HG03135 (cell line): ENCODE results near the gene IPPK.
"Not testable (repeated sequence)": the region's sequence is repeated elsewhere in the genome, so short reads cannot be mapped to it uniquely, and the experiment has no call there.

ENCODE experiments used
- ATAC-seq: cut with Tn5 transposase; IDR thresholded peaks from one replicate; pipeline ENCODE4 v1.9.1; 2021; ENCODE audit warnings: mild to moderate bottlenecking, moderate library complexity; ENCODE audit not compliant: unreplicated experiment

The IPPK gene

DNA sequence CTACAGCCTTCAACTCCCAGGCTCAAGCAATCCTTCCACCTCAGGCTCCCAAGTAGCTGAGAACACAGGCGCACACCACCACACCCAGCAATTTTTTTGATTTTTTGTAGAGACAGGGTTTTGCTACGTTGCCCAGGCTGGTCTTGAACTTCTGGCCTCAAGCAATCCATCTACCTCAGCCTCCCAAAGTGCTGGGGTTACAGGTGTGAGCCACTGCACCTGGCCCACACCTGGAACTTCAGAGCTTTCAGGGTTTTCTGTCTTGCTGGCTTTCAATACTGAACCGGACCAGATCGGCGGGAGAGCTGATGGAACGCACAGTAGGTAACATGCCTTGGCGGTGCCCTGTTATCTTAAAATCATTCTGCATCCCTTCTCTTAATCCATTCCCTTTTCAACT lies 30.8 kb downstream of the IPPK start:
- no peak for ATAC-seq

DNA sequence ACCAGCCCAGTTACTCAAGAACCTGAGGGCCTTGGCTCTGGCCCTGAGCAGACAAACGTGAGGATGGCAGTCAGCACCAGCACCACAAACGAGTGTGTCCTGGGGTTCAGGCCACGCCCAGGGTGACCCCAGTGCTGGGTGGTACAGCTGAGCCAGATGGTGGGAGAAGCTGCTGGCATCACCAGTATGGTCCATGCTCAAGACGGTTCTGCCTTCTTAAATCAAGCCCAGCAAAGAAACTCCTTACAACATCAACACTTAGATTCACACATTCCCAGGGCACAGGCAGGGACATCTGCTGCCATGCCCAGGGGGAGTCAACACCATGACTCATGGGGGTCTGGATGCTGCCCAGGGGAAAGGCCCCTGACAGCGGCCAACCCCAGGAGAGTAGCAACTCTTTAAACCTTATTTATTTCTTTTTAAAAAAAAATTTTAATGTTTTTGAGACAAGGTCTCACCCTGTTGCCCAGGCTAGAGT lies 31.3 kb downstream of the IPPK start:
- ATAC-seq: no peak

DNA sequence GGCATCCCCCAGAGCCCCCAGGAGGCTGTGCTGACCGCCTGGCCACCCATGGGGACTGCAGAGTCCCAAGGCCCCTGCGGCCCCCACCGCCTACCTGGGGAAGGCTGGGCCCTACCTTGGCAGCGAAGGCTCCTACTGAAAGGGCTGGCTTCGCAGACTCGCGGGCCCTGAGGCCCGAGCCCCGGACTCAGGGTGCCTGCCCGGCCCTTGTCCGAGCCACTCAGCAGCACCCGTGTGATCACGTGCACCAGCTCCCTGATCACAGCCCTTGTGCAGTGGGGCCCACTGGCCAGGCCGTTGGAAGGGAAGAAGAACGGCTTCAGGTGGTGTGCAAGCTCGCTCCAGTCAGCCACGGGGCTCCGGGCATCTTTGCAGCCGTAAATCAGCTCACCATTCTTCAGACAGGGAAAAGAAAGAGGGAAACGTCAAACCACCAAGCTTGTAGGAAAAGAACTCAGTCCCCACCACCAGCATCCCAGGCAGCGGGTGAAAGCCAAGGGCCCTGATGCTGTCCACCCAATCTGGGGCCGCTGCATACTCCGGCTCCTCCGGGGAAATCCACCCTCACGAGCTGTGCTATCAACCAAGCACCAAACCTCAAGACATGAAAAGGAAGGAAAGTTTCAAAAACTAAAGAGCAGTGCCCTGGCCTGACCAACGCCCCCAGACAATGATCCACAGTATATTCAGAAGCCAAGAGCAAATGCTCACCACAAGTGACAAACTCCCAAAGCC lies 31.9 kb downstream of the IPPK start:
- ATAC-seq: no peak

DNA sequence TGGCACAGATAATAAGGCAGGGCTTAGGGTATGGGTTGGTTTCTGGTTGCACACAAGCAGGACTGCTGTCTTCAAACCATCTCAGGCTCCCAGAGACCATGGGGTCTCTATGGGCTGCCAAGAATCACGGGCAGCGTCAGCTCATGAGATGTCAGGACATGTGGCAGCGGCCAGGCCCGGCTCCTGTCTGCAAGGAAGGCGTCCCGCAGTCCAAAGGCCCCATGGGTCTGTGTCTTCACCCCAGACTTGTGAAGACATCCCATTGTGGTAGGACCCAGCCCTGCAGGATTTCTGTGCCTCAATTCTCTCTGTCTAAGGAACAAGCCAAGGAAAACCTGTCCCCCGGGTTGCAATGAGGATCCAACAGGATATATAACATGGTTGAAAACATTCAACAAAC lies 32.6 kb downstream of the IPPK start:
- no peak for ATAC-seq

DNA sequence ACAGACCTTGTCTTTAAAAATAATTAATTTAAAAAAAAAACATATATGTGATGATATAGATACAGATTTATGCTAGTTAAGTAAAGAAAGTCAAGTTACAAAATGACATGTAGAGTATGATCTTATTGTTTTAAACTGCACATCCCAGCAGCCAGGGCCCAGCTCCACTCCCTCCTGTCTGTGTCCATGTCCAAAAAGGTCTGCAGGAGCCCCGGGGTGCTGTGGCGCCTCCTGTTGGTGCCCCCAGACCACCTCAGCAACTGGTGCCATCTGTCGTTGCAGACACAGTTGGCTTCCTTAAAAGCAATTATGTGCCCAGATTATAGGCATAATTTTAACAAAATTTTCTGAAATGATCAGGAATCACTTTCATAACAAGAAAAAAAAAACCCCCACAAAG lies 33.3 kb downstream of the IPPK start:
- no peak for ATAC-seq

DNA sequence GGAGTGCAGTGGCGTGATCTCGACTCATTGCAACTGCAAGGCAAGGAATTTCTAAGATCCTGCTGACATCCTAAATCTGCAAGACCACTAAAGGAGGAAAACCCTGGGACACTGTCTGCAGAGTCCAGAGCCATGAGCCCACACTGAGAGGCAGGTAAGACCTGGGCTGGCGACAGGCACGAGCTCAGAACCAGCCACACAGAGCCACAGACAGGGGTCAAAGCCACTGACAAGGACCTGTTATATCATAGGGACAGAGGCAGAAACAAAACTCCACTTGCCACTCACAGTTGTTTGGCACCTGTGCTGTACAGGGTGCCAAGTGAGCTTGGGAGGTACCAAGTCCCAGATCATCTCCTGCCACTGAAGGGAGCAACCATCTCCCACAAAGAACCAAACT lies 34.2 kb downstream of the IPPK start:
- ATAC-seq: no peak

DNA sequence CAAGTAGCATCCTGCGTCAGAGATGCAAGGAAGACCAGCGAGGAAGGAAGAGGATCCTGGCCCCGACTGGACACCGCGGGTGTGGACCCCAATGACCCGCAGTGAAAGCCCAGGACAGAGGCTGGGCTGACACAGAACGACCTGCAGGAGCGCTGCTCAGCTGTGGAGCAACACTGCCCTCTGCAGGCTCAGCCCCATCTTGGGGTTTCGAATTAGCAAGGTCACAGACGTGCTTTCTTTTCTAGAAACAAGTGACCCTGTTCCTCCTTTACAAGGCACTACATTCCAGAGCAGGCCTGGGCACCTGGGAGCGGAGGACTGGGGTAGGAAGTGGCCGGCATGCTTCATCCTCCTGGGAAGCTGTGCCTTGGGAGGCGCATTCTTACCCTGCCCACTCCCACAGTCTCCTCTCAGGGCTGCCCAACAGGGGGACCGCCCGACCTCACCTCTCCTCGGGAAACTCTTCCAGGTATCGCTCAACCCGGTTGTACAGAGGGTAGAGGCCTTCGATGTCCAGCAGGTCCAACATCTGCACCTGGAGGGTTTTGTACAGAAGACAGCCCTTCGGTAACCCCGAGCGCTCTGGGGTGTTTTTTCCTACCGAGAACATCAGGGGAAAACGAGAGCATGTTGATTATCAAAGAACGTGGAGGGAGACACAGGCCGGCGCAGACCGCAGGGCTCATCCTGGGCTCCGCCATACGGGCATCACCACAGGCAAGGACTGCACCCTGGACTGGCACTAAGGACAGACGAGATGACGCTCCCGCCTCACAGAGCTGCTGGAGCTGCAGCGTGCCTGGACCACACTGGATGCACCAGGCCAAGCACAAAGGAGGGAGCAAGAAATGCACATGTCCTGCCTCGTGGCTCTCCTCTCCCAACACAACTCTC lies 35.0 kb downstream of the IPPK start:
- ATAC-seq: no peak

DNA sequence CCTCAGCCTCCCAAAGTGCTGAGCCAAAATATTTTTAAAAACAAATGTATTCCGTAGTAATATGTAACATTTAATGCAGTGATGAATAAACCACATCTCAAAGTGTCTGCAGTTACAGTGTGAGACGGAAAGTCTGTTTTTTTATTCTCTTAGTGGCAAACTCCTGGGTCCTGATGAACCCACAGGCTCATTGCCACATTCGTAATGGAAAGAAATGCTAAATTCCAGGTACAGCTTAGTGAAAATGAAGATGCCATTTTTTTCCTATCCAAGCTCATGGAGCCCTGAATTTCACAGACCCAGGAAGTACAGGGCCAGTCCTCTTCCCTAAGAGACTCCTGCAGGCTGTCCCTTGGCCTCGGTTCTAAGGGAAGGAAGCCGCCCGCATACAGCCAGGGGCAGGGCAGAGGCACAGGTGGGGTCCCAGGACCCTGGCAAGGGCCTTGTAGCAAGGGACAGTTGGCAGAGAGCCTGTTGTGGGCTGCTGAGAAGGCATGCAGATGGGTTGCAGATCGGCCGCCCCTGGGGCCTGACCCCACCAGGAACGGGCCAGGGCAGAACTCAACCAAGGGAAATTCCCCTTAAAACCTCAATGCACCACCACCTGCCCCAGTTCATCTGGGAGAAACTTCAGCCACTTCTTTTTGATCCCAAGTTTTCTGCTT lies 36.2 kb downstream of the IPPK start:
- no peak for ATAC-seq

DNA sequence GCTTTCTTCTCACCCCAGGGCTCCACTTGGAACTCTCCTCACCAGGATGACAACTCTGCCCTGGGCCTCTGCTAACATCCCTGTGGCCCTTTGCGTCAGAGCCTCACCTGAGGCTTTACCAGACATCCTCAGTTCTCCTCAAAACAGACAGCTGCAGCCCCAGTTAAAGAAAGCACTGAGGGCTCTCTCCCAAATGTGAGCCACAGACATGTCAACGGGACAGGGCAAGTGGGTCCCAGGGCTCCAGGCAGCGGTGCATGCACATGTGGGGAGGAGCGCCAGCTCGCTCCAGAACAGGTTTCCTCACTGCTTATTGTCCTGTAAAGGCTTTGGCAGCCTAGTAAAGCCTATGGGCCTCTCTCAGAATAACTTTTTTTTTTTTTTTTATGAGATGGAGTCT lies 37.3 kb downstream of the IPPK start:
- no peak for ATAC-seq

DNA sequence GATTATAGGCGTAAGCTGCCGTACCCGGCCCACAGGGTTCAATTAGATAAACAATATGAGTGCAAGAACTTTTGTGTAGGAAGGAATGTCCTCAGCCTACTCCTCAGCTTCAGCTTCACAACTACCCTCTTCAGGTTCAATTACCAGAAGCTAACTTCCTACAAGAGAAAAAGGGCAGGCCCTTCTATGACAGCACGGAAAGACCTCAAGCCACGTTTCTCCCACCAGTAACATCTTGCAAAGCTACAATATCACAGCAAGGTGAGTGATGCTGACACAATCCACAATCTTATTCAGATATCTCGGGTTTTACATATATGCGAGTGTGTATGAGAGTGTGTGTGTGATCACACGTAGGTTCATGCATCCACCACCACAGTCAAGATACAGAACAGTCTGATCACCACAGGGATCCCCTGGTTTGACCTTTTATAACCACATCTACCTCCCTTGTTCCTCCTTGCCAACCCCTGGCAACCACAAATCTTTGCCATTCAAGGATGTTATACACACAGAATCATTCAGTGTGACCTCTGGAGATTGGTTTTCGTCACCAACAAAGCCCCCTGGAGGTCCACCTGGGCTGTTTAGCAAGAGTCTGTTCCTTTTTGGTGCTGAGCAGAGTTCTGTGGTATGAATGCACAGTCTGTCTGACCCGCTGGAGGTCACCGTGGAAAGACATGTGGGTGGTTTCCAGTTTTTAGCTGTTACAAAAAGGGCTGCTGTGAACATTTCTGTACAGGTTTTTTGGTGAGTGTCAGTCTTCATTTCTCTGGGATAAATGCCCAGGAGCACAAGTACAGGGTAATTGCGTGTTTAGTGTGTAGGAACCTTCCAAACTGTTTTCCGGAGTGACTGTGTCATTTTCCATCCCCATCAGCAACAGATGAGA lies 38.2 kb downstream of the IPPK start:
- no peak for ATAC-seq

DNA sequence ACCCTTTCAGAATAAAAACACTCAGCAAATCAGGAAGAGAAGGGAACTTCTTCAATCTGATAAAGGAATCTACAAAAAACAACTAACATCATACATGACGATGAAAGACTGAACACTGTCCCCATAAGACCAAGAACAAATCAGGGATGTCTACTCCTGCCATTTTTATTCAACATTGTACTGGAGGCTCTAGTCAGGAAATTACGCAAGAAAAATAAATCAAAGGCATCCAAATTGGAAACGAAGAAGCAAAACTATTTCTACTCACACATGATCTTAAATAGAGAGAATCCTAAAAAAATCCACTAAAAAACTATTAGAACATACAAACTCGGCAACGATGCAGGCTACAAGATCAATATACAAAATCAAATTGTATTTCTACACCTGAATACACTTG lies 42.3 kb downstream of the IPPK start:
- no peak for ATAC-seq

DNA sequence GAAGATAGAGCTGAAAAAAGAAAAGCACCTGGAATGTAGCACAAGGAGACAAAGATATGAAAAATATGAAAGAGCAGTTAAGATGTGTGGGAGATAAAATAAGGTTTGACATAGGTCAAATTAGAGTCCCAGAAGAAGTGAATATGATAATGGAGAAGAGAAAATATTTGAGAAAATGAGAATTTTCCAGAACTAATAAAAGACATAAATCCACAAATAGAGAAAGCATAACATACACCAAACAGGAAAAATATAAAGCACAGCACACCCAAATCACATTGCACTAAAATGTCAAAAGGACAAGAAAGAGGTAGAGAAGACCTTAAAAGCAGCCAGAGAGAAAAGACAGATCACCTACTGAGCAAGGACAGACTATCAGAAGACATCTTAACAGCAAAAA lies 43.4 kb downstream of the IPPK start:
- no peak for ATAC-seq

DNA sequence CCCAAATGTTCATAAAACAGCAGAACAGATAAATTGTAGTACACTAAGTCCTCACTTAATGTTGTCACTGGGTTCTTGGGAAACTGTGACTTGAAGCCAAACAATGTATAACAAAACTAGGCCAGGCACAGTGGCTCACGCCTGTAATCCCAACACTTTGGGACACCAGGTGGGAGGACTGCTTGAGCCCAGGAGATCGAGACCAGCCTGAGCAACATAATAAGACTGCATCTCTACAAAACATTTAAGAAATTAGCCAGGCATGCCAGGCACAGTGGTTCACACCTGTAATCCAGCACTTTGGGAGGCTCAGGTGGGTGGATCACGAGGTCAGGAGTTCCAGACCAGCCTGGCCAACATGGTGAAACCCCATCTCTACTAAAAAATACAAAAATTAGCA lies 46.0 kb downstream of the IPPK start:
- not testable (repeated sequence) for ATAC-seq

DNA sequence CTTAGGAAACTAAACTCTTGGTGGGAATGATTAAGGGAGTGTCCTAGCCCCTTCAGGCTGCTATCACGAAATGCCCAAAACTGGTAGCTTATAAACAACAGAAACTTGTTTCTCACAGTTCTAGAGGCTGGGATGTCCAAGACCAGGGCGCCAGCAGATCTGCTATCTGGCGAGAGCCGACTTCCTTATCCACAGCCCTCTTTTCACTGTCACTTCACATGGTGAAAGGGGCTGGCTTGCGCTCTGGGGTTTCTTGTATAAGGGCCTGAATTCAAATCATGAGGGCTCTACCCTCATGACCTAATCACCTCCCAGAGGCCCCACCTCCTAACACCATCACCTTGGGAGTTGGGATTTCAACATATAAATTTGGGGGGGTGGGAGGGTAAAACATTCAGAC lies 49.1 kb downstream of the IPPK start:
- no peak for ATAC-seq

DNA sequence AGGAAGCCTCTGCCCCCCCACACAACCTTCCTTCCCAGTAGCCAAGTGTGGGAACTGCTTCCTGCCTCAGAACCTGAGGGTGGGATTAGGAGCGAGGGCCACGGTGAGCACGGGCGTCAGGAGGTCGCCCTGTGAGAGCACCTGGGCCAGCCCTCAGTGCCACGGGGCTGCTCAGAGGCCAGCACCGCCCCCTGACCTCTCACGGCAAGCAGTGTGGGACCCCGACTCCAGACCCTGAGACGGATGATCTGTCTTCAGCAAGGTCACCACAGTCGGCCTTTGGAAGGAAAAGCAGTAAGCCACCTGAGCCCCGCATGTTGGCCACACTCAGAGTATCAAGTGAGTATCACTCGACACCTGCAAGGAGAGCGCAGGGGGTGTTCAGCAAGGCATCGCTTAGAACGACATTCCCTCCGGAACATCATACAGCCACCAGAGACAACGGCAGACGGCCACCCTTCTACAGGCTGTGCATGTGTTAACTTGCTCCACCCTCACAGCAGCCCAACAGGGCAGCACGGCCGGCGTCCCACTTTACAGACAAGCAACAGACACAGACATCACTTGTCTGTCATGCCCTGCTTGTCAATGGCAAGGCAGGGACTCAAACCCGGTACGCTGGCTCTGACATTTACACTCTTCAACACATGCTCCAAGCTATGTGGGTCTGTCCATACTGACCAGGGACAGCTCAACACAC lies 50.2 kb downstream of the IPPK start:
- ATAC-seq: no peak

DNA sequence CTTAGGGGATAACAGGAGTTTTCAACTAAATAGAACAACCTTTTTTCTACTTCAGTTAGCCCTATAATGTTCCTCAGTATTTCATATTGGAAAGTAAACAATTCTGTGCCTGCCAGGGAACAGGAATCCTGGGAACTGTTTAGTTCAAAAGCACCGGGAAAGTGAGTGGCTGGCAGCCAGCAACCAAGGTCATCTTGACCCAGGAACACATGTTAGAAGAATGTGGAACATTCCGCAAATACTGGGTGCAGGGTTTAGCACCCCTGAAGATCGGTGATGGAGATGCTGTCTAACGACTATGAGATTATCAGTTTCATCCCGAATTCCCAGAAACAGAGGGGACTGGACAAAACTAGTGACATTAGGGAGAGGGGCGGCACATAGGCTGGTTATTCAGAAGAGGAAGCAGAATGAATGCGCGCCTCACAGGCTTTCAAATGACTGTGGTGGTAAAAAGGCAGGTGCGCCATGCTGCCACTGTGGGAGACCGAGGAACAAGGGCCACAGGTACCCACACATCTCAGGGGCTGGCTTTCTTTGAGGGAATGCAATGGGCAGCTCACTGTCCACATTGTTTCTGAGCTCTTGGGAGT lies 51.2 kb downstream of the IPPK start:
- ATAC-seq: no peak

DNA sequence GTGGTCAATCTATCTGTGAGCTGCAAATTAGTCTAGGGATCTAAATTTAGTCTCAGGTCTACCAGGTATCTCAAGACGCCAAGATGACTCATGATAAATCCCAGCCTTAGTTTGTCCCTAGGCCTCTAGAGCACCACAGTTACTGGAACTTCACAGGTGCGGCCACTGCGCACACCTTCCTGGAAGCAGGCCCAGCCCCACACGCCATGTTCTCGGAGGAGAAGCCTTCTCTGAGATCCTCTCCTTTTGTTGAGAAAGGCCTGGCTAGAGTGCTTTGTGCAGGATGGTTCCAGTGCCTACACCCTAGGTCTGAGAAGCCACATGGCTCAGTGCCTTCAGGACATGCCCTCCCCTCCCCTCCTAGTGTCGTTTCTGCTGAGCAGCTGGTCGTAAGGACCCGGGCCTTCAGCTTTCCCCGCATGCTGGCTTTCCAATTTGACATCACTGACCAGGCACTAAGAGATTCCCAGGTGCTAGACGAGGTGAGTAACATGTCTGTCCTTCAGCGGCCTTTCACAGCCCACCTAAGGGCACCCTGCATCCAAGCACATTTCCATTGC lies 51.9 kb downstream of the IPPK start:
- ATAC-seq: no peak

DNA sequence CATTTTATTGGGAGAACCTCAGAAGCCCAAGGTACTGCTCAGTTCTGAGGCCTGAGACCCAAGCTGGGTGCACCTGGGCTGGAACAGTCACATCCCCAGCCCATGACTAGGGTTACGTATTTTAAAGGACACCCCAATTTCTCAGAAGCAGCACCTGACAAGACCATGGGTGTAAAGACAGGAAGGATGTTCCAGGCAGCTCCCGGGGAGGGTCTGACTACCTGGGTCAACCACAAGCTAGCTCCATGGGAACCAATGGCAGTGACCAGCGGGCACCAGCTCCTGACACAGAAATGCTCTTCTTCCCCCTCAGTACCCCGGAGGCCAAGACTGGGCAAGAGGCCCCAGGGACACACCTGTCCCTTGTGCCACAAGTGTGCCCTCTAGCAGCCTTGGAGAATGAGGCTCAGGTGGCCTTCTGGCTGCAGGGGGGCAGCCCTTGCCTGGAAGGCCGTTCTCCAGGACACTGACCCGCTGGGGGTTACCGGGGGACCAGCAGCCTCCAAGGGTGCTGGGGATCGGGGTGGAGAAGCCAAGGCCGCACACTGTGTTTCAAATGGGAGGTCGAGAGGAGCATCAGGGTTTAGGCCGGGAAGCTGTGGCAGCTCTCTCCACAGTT lies 52.6 kb downstream of the IPPK start:
- ATAC-seq: no peak

DNA sequence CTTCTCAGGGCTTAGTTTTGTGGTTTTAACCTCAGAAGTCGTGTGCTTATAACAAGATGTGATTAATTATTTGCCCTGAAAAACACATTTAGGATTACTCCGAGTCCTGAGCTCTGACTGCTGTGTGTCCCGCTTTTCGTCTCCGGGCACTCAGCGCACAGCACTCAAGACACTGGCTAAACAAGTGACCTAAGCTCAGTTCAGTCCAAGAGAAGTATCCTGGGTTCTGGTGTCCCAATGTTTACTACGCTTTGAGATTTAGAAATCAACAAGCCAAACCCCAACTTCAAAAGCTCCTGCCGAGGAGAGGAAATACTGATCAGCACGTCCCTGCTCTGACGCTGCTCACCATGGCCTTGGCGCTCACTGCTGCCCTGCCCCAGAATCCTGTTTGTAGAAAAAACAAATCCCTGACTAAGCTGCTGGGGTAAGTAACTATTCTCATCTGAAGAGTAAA lies 53.2 kb downstream of the IPPK start:
- ATAC-seq: no peak
